NB4 (cell line): ENCODE measurements around the gene NR1H4.

ENCODE experiments used
- CTCF ChIP-seq: IDR thresholded peaks from one replicate; pipeline ENCODE4 v1.5.1; 2012; ENCODE audit warnings: low read depth, low read length
- MAX ChIP-seq: IDR thresholded peaks from 2 replicates; pipeline ENCODE4 v1.6.1; 2011; ENCODE audit warnings: low read depth, low read length
- MYC ChIP-seq: IDR thresholded peaks from 2 replicates; pipeline ENCODE4 v1.6.1; 2011; ENCODE audit warnings: low read depth, low read length
- POLR2A ChIP-seq: IDR thresholded peaks from 2 replicates; pipeline ENCODE4 v1.6.1; 2011; ENCODE audit warnings: mild to moderate bottlenecking; ENCODE audit not compliant: insufficient read length; ENCODE audit errors: extremely low read depth

GRCh38 chr12:100566887-100567637 lies 93.4 kb downstream of the NR1H4 start:
- TF ChIP-seq CTCF = no peak
- peak; percentile 76 for TF ChIP-seq MAX
- TF ChIP-seq POLR2A = no peak
- TF ChIP-seq MYC = no peak
